H1 (cell line): ENCODE measurements around the gene BNIP1. TPM values are rescaled to one million over a fixed set of nuclear protein-coding genes. Genes with fewer than 3 reads are reported as not detected.

Source experiments
- CTCF ChIA-PET: fragments of 300-600 bp; sonication (Branson Sonifier 250); formaldehyde crosslinking; loops from one replicate; lab custom pipeline; 2021; ENCODE audit not compliant: partially characterized antibody; lab: Charles Lee
- POLR2A ChIA-PET: fragments of 300-600 bp; sonication (Branson Sonifier 250); formaldehyde crosslinking; loops from one replicate; lab custom pipeline; 2021; ENCODE audit warnings: inconsistent platforms; ENCODE audit not compliant: partially characterized antibody; lab: Charles Lee
- DNase-seq, 2 experiments: peaks; one replicate each; pipeline versions ENCODE4 v3.0.0 to v3.0.0-alpha.2; 2010 to 2022; ENCODE audit warnings: low spot score in 2 of 2, low read depth in 1 of 2, mixed read lengths in 1 of 2
- FAIRE-seq: peaks from 2 replicates; lab custom pipeline; 2011; peaks lifted over from hg19 to GRCh38; lab: Jason Lieb, UNC
- H2AFZ ChIP-seq: 2 replicates; pipeline ENCODE4 v1.8.1; 2012; ENCODE audit warnings: low read length, inconsistent platforms
- H2AK5ac ChIP-seq: 2 replicates; pipeline ENCODE4 v1.6.1; 2013; ENCODE audit warnings: low read depth, low read length
- H2BK120ac ChIP-seq: replicated peaks from 2 replicates; pipeline ENCODE3; 2013; ENCODE audit warnings: low read depth, low read length, inconsistent platforms
- H2BK12ac ChIP-seq: 2 replicates; pipeline ENCODE4 v1.6.1; 2013; ENCODE audit warnings: low read depth, low read length
- H2BK15ac ChIP-seq: 2 replicates; pipeline ENCODE4 v1.6.1; 2013; ENCODE audit warnings: low read length
- H2BK20ac ChIP-seq: 2 replicates; pipeline ENCODE4 v1.6.1; 2013; ENCODE audit warnings: low read length
- H2BK5ac ChIP-seq: 2 replicates; pipeline ENCODE4 v1.6.1; 2013; ENCODE audit warnings: low read depth, low read length
- H3K14ac ChIP-seq: 2 replicates; pipeline ENCODE4 v1.6.1; 2013; ENCODE audit warnings: inconsistent platforms; ENCODE audit not compliant: insufficient read length
- H3K18ac ChIP-seq: 2 replicates; pipeline ENCODE4 v1.6.1; 2013; ENCODE audit warnings: low read length; ENCODE audit errors: extremely low read depth
- H3K23ac ChIP-seq: 2 replicates; pipeline ENCODE4 v1.6.1; 2013; ENCODE audit warnings: inconsistent platforms; ENCODE audit not compliant: insufficient read length
- H3K23me2 ChIP-seq: 2 replicates; pipeline ENCODE4 v1.6.1; 2013; ENCODE audit warnings: low read depth, low read length
- H3K27ac ChIP-seq: 2 replicates; pipeline ENCODE4 v1.6.1; 2011; ENCODE audit warnings: low read depth, low read length, inconsistent platforms
- H3K27me3 ChIP-seq, 4 experiments: replicated peaks in 1 of 4; 1 replicate in 1 of 4; 2 replicates in 3 of 4; pipeline versions ENCODE4 v1.6.1 to v1.8.1; 2011 to 2013; ENCODE audit warnings: low read length in 3 of 4, mild to moderate bottlenecking in 3 of 4, inconsistent platforms in 2 of 4, mixed read lengths in 2 of 4, moderate library complexity in 1 of 4; ENCODE audit not compliant: control insufficient read depth in 3 of 4, insufficient read depth in 3 of 4; ENCODE audit errors: extremely low read depth in 1 of 4
- H3K36me3 ChIP-seq, 4 experiments: 2 replicates each; pipeline versions ENCODE4 v1.6.1 to v1.8.1; 2011 to 2013; ENCODE audit warnings: mild to moderate bottlenecking in 4 of 4, low read length in 3 of 4, moderate library complexity in 2 of 4, control low read depth in 1 of 4, inconsistent platforms in 1 of 4; ENCODE audit not compliant: insufficient read depth in 4 of 4, control insufficient read depth in 2 of 4
- H3K4ac ChIP-seq: replicated peaks from 2 replicates; pipeline ENCODE3; 2013; ENCODE audit warnings: low read length, low read depth, mixed read lengths, inconsistent platforms; ENCODE audit not compliant: insufficient read length
- H3K4me1 ChIP-seq, 4 experiments: replicated peaks in 1 of 4; 1 replicate in 1 of 4; 2 replicates in 3 of 4; pipeline versions ENCODE4 v1.6.1 to v1.8.1; 2011 to 2013; ENCODE audit warnings: low read length in 3 of 4, inconsistent platforms in 2 of 4, mixed read lengths in 1 of 4; ENCODE audit not compliant: insufficient read depth in 4 of 4, control insufficient read depth in 3 of 4
- H3K4me2 ChIP-seq, 2 experiments: 2 replicates each; pipeline versions ENCODE4 v1.6.1 to v1.8.1; 2011 to 2013; ENCODE audit warnings: low read depth in 2 of 2, low read length in 2 of 2, control low read depth in 1 of 2, inconsistent platforms in 1 of 2, mild to moderate bottlenecking in 1 of 2; ENCODE audit not compliant: insufficient read depth in 1 of 2
- H3K4me3 ChIP-seq, 4 experiments: fragments of 200-600, 300-600 bp in 1 of 4; sonication (generic), shearing (Covaris generic), sonication (Bioruptor Twin) in 1 of 4; 2 replicates each; pipeline versions ENCODE4 v1.5.1 to v1.8.1; 2011 to 2016; ENCODE audit warnings: low read length in 4 of 4, low read depth in 3 of 4, control low read depth in 2 of 4, inconsistent platforms in 2 of 4, mild to moderate bottlenecking in 2 of 4, mixed read lengths in 1 of 4, moderate library complexity in 1 of 4; ENCODE audit not compliant: insufficient read depth in 2 of 4; ENCODE audit errors: extremely low read depth in 1 of 4
- H3K56ac ChIP-seq: replicated peaks from 2 replicates; pipeline ENCODE3; 2013; ENCODE audit warnings: low read depth, mild to moderate bottlenecking, mixed read lengths, low read length, inconsistent platforms; ENCODE audit not compliant: insufficient read length
- H3K79me1 ChIP-seq: 2 replicates; pipeline ENCODE4 v1.6.1; 2013; ENCODE audit warnings: low read depth, low read length, control low read depth
- H3K79me2 ChIP-seq, 2 experiments: 2 replicates each; pipeline versions ENCODE4 v1.6.1 to v1.8.1; 2012 to 2013; ENCODE audit warnings: low read length in 2 of 2, mild to moderate bottlenecking in 2 of 2, inconsistent platforms in 1 of 2; ENCODE audit not compliant: insufficient read depth in 2 of 2, control insufficient read depth in 1 of 2
- H3K9ac ChIP-seq, 4 experiments: replicated peaks in 1 of 4; 1 replicate in 1 of 4; 2 replicates in 3 of 4; pipeline versions ENCODE4 v1.6.1 to v1.8.1; 2011 to 2013; ENCODE audit warnings: low read depth in 3 of 4, low read length in 3 of 4, control low read depth in 2 of 4, mild to moderate bottlenecking in 2 of 4, moderate library complexity in 2 of 4, inconsistent platforms in 1 of 4; ENCODE audit errors: extremely low read depth in 1 of 4
- H3K9me3 ChIP-seq, 2 experiments: 2 replicates each; pipeline versions ENCODE4 v1.6.1 to v1.8.1; 2012 to 2013; ENCODE audit warnings: mild to moderate bottlenecking in 2 of 2, moderate library complexity in 2 of 2, control low read depth in 1 of 2, inconsistent platforms in 1 of 2, low read depth in 1 of 2, low read length in 1 of 2, mixed read lengths in 1 of 2; ENCODE audit not compliant: insufficient read depth in 2 of 2
- H4K20me1 ChIP-seq, 2 experiments: replicated peaks in 1 of 2; 2 replicates each; pipeline versions ENCODE3 to v1.8.1; 2011 to 2013; ENCODE audit warnings: inconsistent platforms in 2 of 2, low read length in 2 of 2, mild to moderate bottlenecking in 1 of 2; ENCODE audit not compliant: insufficient read depth in 2 of 2, control insufficient read depth in 1 of 2
- H4K5ac ChIP-seq: 2 replicates; pipeline ENCODE4 v1.6.1; 2013; ENCODE audit warnings: low read length, low read depth, mixed read lengths, inconsistent platforms; ENCODE audit not compliant: insufficient read length
- H4K8ac ChIP-seq: 2 replicates; pipeline ENCODE4 v1.8.0; 2013; ENCODE audit warnings: mild to moderate bottlenecking, moderate library complexity, low read length, inconsistent platforms; ENCODE audit not compliant: insufficient read depth; ENCODE audit errors: extremely low read depth
- H4K91ac ChIP-seq: replicated peaks from 2 replicates; pipeline ENCODE3; 2013; ENCODE audit warnings: low read length, mixed read lengths, inconsistent platforms; ENCODE audit not compliant: insufficient read length
- CEBPB ChIP-seq: IDR thresholded peaks from 2 replicates; pipeline ENCODE4 v1.6.1; 2012; ENCODE audit warnings: low read depth, low read length
- CHD1 ChIP-seq: IDR thresholded peaks from 2 replicates; pipeline ENCODE4 v1.6.1; 2012; ENCODE audit warnings: low read depth, low read length, improper control_type of control experiment
- CREB1 ChIP-seq: IDR thresholded peaks from 2 replicates; pipeline ENCODE4 v1.6.1; 2012; ENCODE audit warnings: inconsistent platforms
- EP300 ChIP-seq, 2 experiments: IDR thresholded peaks; 1 replicate in 1 of 2; 2 replicates in 1 of 2; pipeline ENCODE4 v1.6.1; 2011 to 2012; ENCODE audit warnings: low read depth in 2 of 2, low read length in 2 of 2, mild to moderate bottlenecking in 2 of 2, borderline replicate concordance in 1 of 2, inconsistent platforms in 1 of 2, moderate library complexity in 1 of 2
- RAD21 ChIP-seq, 2 experiments: IDR thresholded peaks in 1 of 2; conservative IDR thresholded peaks in 1 of 2; 2 replicates each; pipeline ENCODE4 v1.6.1; 2011; ENCODE audit warnings: low read depth in 2 of 2, low read length in 2 of 2, improper control_type of control experiment in 1 of 2, inconsistent platforms in 1 of 2, mild to moderate bottlenecking in 1 of 2, moderate library complexity in 1 of 2
- RFX5 ChIP-seq: IDR thresholded peaks from 2 replicates; pipeline ENCODE4 v1.6.1; 2011; ENCODE audit warnings: low read depth, low read length, improper control_type of control experiment, borderline replicate concordance
- ZNF274 ChIP-seq: IDR thresholded peaks from 2 replicates; pipeline ENCODE4 v1.7.0; 2012; ENCODE audit warnings: low read length, borderline replicate concordance; ENCODE audit errors: extremely low read depth
- WGBS, 2 experiments: shearing (Covaris generic) in 1 of 2; methylation state at CpG; one replicate each; pipeline versions ENCODE4 v1.1.6 to v1.1.7; 2013 to 2015; ENCODE audit warnings: low lambda C conversion rate in 2 of 2, mixed read lengths in 2 of 2, inconsistent platforms in 1 of 2, low coverage in 1 of 2, missing lambda C conversion rate in 1 of 2; ENCODE audit not compliant: insufficient replicate concordance in 2 of 2, insufficient coverage in 1 of 2, insufficient read length in 1 of 2; ENCODE audit errors: extremely low coverage in 1 of 2, missing lambda C conversion rate in 1 of 2; 5-methylcytosine and 5-hydroxymethylcytosine counted together
- polyA plus RNA-seq, 7 experiments: library from polyadenylated mRNA; depleted of rRNA in 3 of 7; stranded (reverse) in 5 of 7; unstranded in 2 of 7; fragments of >200 nt in 5 of 7; fragments of 200-250 nt in 2 of 7; gene quantifications; 1 replicate in 5 of 7; 2 replicates in 1 of 7; 4 replicates in 1 of 7; pipeline versions ENCODE4 v1.2.1 to v1.2.3, GENCODE V29; 2011 to 2013; ENCODE audit warnings: missing spikeins in 2 of 7, mixed read lengths in 2 of 7
- total RNA-seq: library from RNA; stranded (reverse); fragmentation: NEBNext Ultra II Directional; extraction: Animal tissue kit (Norgen Biotek cat#: 25700); gene quantifications from 2 replicates; pipeline ENCODE4 v1.2.1, GENCODE V29; 2021

The BNIP1 gene
- total and polyA plus RNA-seq, 2 of the 8 experiments (the other 6 are each of a cell fraction or from before 2014, with no cell fraction given), result 13.5 to 14.7 TPM

DNA sequence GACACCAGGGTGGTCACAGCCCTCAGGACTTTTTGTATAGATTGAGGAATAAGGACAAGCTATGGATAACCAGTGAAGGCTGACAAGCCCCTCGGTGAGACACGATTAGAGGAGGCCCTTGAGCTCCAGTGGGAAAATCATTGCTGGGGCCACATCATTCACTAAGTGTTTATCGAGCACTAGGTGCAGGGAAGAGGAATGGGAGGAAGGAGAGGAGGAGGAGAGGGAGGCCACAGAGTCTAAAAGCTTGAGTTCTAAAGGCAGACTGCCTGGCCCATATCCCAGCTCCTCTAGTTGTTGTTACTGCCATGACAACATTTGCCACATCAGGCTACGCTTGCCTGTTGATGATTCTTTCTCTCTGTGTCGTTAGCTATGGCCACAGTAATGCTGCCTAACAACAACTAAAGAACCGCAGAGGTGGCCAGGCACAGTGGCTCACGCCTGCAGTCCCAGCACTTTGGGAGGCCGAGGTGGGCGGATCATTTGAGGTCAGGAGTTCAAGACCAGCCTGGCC is 53.1 kb downstream of the BNIP1 start:
- 85% methylated on average over 9 of the region's 9 CpGs; no CpG with 5 or more reads in 1 of the 2 experiments for WGBS, 2 experiments
- no peak for FAIRE-seq
- peaks cover 0 to 7% of the 10 kb centered on the region in 2 experiments; a peak in 2 of 4 replicates for H3K9me3 ChIP-seq
- H4K8ac ChIP-seq, result no peak overlapping the region
- no peak overlapping the region for H3K4me2 ChIP-seq
- TF ChIP-seq RFX5 (no peak), CEBPB (no peak), CREB1 (no peak), ZNF274 (no peak), RAD21 (IDR thresholded peaks at IDR 0.05 in 1 of 2, conservative IDR thresholded peaks at IDR 0.05 in 1 of 2; ENCODE audit: low read depth in 2 of 2, low read length in 2 of 2) (no peak), EP300 (IDR thresholded peaks at IDR 0.05; ENCODE audit: borderline replicate concordance in 1 of 2, low read depth in 2 of 2, low read length in 2 of 2) (no peak), CHD1 (no peak)
- TF ChIP-seq, all 59 proteins: peak for 0
- Histone ChIP-seq H3K27ac (no peak overlapping the region), H4K20me1 (no peaks in the 10 kb centered on the region), H3K36me3 (no peaks in the 10 kb centered on the region), H3K18ac (no peak overlapping the region), H2BK12ac (no peak overlapping the region), H3K14ac (no peak overlapping the region), H4K5ac (no peak overlapping the region), H3K56ac (no peak overlapping the region), H3K79me2 (no peaks in the 10 kb centered on the region), H3K27me3 (no peaks in the 10 kb centered on the region), H3K4ac (no peak overlapping the region), H3K23me2 (no peaks in the 10 kb centered on the region; the same call in 1 of the 2 replicates), H2BK20ac (no peak overlapping the region), H4K91ac (no peak overlapping the region), H2BK120ac (no peak overlapping the region), H3K23ac (no peak overlapping the region), H2AK5ac (no peak overlapping the region), H2BK5ac (no peak overlapping the region), H2BK15ac (no peak overlapping the region), H2AFZ (no peak overlapping the region), H3K4me3 (no peak overlapping the region), H3K4me1 (peaks cover 0 to 2% (median 0%) of the 10 kb centered on the region in 4 experiments; a peak in 1 of 7 replicates), H3K79me1 (no peaks in the 10 kb centered on the region), H3K9ac (no peak overlapping the region)
- ChIA-PET POLR2A (no interaction called here), CTCF (interaction anchor here (0.8 to 3.6 kb wide), 8 partner anchors 10 to 31 kb away, joined by 3 to 29 read pairs (median 4); no protein-coding TSS in a partner anchor)
- no peak for DNase-seq
